ENCODE measurements around the gene TEX2. TPM values are rescaled to one million over a fixed set of nuclear protein-coding genes. Genes with fewer than 3 reads are reported as not detected.
"Not testable (repeated sequence)": the region's sequence is repeated elsewhere in the genome, so short reads cannot be mapped to it uniquely, and the experiment has no call there.

TEX2 gene
- total RNA-seq, 4 donors from 2014 or later, result 12.3 to 137 (median 30.3) TPM

GRCh38 chr17:64190472-64190871 is 72.6 kb downstream of the TEX2 start:
- in situ Hi-C loops (cut with MboI; ENCODE audit: low pct_ligation_motif_present in 1 of 4, low pct_unique_long_range_greater_than_20kb in 1 of 4, low sequenced_read_pairs in 3 of 4), result no loop called here
- intact Hi-C loops (cut with DNase I; ENCODE audit: low total_unique reads), result loop anchor here (5.0 kb wide), 1 partner anchor 402 kb away; no protein-coding TSS in a partner anchor
- DNase-seq, result no peak
- H3K9me3 ChIP-seq, result no peaks in the 10 kb centered on the region
- no peak for TF ChIP-seq POLR2AphosphoS5 (IDR thresholded peaks at IDR 0.05)
- no peak for TF ChIP-seq CTCF (IDR thresholded peaks at IDR 0.05)
- no peak for TF ChIP-seq EP300 (IDR thresholded peaks at IDR 0.05; ENCODE audit: low read depth)
- TF ChIP-seq POLR2A (IDR thresholded peaks at IDR 0.05), result no peak
- no peak overlapping the region for H3K27ac ChIP-seq
- no peaks in the 10 kb centered on the region for H3K36me3 ChIP-seq
- no peak overlapping the region for H3K4me3 ChIP-seq
- H3K27me3 ChIP-seq, result no peaks in the 10 kb centered on the region
- whole genome bisulfite sequencing, 2 donors (ENCODE audit: low coverage in 1 of 2), result 60 to 70% methylated on average over 1 to 6 of the region's 6 CpGs
- H3K4me1 ChIP-seq, result no peaks in the 10 kb centered on the region

GRCh38 chr17:64188088-64188487 is 75.0 kb downstream of the TEX2 start:
- Histone ChIP-seq H3K27me3 (no peaks in the 10 kb centered on the region), H3K9me3 (no peaks in the 10 kb centered on the region), H3K4me1 (no peaks in the 10 kb centered on the region), H3K36me3 (no peaks in the 10 kb centered on the region), H3K27ac (no peak overlapping the region), H3K4me3 (no peak overlapping the region)
- 96 to 97% methylated on average over 5 to 15 of the region's 15 CpGs for WGBS, 2 donors (ENCODE audit: low coverage in 1 of 2)
- in situ Hi-C loops (cut with MboI; ENCODE audit: low pct_ligation_motif_present in 1 of 4, low pct_unique_long_range_greater_than_20kb in 1 of 4, low sequenced_read_pairs in 3 of 4), result no loop called here
- intact Hi-C loops (cut with DNase I; ENCODE audit: low total_unique reads), result loop anchor here (10.0 kb wide), 1 partner anchor 57 kb away; no protein-coding TSS in a partner anchor
- DNase-seq, result no peak
- TF ChIP-seq EP300 (IDR thresholded peaks at IDR 0.05; ENCODE audit: low read depth) (no peak), CTCF (IDR thresholded peaks at IDR 0.05) (no peak), POLR2AphosphoS5 (IDR thresholded peaks at IDR 0.05) (no peak), POLR2A (IDR thresholded peaks at IDR 0.05) (no peak)

GRCh38 chr17:64187093-64187895 is 75.8 kb downstream of the TEX2 start:
- no peak for DNase-seq
- H3K4me3 ChIP-seq, result no peak overlapping the region
- no peaks in the 10 kb centered on the region for H3K4me1 ChIP-seq
- 82 to 91% methylated on average over 8 to 11 of the region's 11 CpGs for WGBS, 2 donors (ENCODE audit: low coverage in 1 of 2)
- H3K27ac ChIP-seq, result no peak overlapping the region
- TF ChIP-seq POLR2AphosphoS5 (IDR thresholded peaks at IDR 0.05) (no peak), CTCF (IDR thresholded peaks at IDR 0.05) (no peak), POLR2A (IDR thresholded peaks at IDR 0.05) (no peak), EP300 (IDR thresholded peaks at IDR 0.05; ENCODE audit: low read depth) (no peak)
- no peaks in the 10 kb centered on the region for H3K27me3 ChIP-seq
- intact Hi-C loops (cut with DNase I; ENCODE audit: low total_unique reads), result loop anchor here (10.0 kb wide), 1 partner anchor 58 kb away; no protein-coding TSS in a partner anchor
- no peaks in the 10 kb centered on the region for H3K36me3 ChIP-seq
- no peaks in the 10 kb centered on the region for H3K9me3 ChIP-seq
- in situ Hi-C loops (cut with MboI; ENCODE audit: low pct_ligation_motif_present in 1 of 4, low pct_unique_long_range_greater_than_20kb in 1 of 4, low sequenced_read_pairs in 3 of 4), result no loop called here

GRCh38 chr17:64186171-64187092 is 76.6 kb downstream of the TEX2 start:
- H3K4me3 ChIP-seq, result no peak overlapping the region
- no peaks in the 10 kb centered on the region for H3K27me3 ChIP-seq
- H3K36me3 ChIP-seq, result no peaks in the 10 kb centered on the region
- TF ChIP-seq EP300 (IDR thresholded peaks at IDR 0.05; ENCODE audit: low read depth) (no peak), POLR2A (IDR thresholded peaks at IDR 0.05) (no peak), POLR2AphosphoS5 (IDR thresholded peaks at IDR 0.05) (no peak), CTCF (IDR thresholded peaks at IDR 0.05) (no peak)
- intact Hi-C loops (cut with DNase I; ENCODE audit: low total_unique reads) (loop anchor here (10.0 kb wide), 1 partner anchor 58 kb away; no protein-coding TSS in a partner anchor), in situ Hi-C loops (cut with MboI; ENCODE audit: low pct_ligation_motif_present in 1 of 4, low pct_unique_long_range_greater_than_20kb in 1 of 4, low sequenced_read_pairs in 3 of 4) (no loop called here)
- no peak for DNase-seq
- 94% methylated on average over 2 to 12 of the region's 12 CpGs for WGBS, 2 donors (ENCODE audit: low coverage in 1 of 2)
- H3K27ac ChIP-seq, result no peak overlapping the region
- no peaks in the 10 kb centered on the region for H3K4me1 ChIP-seq
- H3K9me3 ChIP-seq, result no peaks in the 10 kb centered on the region

GRCh38 chr17:64185557-64185956 is 77.5 kb downstream of the TEX2 start:
- in situ Hi-C loops (cut with MboI; ENCODE audit: low pct_ligation_motif_present in 1 of 4, low pct_unique_long_range_greater_than_20kb in 1 of 4, low sequenced_read_pairs in 3 of 4); DNase-seq; H3K27me3 ChIP-seq; H3K4me3 ChIP-seq; H3K27ac ChIP-seq; H3K4me1 ChIP-seq; H3K9me3 ChIP-seq; H3K36me3 ChIP-seq: not testable (repeated sequence)
- intact Hi-C loops (cut with DNase I; ENCODE audit: low total_unique reads), result loop anchor here (10.0 kb wide), 1 partner anchor 59 kb away; no protein-coding TSS in a partner anchor
- 61 to 70% methylated on average over 9 of the region's 9 CpGs for WGBS, 2 donors (ENCODE audit: low coverage in 1 of 2)

Measured in transverse colon (tissue), 4 donors.